ENCODE results near the gene MAP2K1.

DNA sequence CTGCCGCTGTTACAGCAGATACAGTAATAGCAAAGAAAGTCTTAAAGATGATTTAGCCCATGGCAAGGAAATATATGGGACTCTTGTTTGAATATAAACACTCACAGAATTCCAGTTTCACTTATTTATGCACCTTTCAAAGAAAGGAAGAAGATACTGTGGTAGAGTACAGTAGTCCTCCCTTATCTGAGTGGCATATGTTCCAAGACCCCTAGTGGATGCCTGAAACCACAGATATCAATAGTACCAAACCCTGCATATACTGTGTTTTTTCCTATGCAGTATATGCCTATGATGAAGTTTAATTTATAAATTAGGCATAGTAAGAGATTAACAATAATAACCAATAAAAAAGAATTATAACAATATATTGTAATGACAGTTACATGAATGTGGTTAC is 8.2 kb downstream of the MAP2K1 start:
- TF ChIP-seq, protein P1, sequence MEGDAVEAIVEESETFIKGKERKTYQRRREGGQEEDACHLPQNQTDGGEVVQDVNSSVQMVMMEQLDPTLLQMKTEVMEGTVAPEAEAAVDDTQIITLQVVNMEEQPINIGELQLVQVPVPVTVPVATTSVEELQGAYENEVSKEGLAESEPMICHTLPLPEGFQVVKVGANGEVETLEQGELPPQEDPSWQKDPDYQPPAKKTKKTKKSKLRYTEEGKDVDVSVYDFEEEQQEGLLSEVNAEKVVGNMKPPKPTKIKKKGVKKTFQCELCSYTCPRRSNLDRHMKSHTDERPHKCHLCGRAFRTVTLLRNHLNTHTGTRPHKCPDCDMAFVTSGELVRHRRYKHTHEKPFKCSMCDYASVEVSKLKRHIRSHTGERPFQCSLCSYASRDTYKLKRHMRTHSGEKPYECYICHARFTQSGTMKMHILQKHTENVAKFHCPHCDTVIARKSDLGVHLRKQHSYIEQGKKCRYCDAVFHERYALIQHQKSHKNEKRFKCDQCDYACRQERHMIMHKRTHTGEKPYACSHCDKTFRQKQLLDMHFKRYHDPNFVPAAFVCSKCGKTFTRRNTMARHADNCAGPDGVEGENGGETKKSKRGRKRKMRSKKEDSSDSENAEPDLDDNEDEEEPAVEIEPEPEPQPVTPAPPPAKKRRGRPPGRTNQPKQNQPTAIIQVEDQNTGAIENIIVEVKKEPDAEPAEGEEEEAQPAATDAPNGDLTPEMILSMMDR (IDR thresholded peaks at IDR 0.05; ENCODE audit: poor library complexity) = no peak
- TF ChIP-seq EZH2 (IDR thresholded peaks at IDR 0.05; ENCODE audit: borderline replicate concordance) = no peak

Data from hepatocyte (in vitro differentiated cells).